PFSK-1 (cell line): ENCODE results near the gene GGCX.

ENCODE experiments used
- FOXP2 ChIP-seq: optimal IDR thresholded peaks from 2 replicates; pipeline ENCODE3; 2011; ENCODE audit warnings: borderline replicate concordance, control low read depth, inconsistent platforms; ENCODE audit not compliant: insufficient read depth; ENCODE audit errors: extremely low read length, extremely low read depth
- POLR2AphosphoS5 ChIP-seq: IDR thresholded peaks from 2 replicates; pipeline ENCODE4 v1.6.1; 2012; ENCODE audit warnings: low read depth, mild to moderate bottlenecking, control low read depth, low read length, moderate library complexity
- REST ChIP-seq, 2 experiments: IDR thresholded peaks; 2 replicates each; pipeline versions ENCODE4 v1.6.1 to v1.8.0; 2011 to 2012; ENCODE audit warnings: low read depth in 2 of 2, low read length in 2 of 2, control low read depth in 1 of 2, inconsistent platforms in 1 of 2, mild to moderate bottlenecking in 1 of 2, moderate library complexity in 1 of 2; ENCODE audit not compliant: insufficient read depth in 1 of 2
- TAF1 ChIP-seq: IDR thresholded peaks from 2 replicates; pipeline ENCODE4 v1.6.1; 2012; ENCODE audit warnings: low read length, control low read depth, borderline replicate concordance; ENCODE audit not compliant: insufficient read depth

DNA sequence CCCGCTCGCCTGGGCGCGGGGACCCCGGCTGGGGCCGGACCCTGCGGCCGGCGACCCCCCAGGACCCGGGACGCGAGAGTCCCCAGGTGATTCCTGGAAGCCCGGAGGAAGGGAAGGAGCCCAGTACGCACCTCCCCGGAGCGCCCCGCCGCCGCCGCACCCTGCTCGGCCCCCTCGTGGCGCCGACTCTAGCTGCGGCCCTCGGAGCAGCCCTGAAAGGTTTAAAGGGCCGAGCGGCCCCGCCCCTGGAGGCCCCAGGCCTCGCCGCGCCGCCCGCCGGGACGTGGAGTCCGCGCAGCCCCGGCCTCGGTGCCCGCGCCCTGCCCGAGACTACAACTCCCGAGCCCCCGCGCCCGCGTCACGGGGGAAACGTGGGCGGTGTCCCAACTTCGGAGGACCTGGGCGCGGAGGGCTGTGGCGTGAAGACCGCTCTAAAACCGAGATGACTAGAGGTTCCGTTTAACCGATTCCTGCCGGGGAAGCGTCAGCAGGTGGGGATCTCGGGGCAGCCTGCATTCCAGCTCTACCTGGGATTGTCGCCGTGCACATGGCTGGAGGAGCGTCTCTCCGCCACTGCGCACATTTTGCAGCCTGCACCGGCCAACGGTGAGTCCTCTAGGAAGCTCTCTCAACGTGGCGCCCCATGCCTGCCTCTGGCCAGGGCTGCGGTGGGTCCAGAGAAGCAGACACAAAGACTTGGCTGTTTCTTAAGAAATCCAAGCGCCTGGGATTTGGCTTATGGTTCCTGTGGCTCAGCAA is 41.4 kb upstream of the GGCX start, which contains the start of gene TMEM150A:
- TF ChIP-seq TAF1 (no peak), POLR2AphosphoS5 (0 out of 2 replicates have a peak, but pooled peaks have one; percentile 45), FOXP2 (peak; percentile 63), REST (IDR thresholded peaks at IDR 0.05; ENCODE audit: insufficient read depth in 1 of 2, low read depth in 2 of 2, low read length in 2 of 2) (no peak)
